GM12878 (cell line): ENCODE measurements around the gene MTHFD1L. TPM values are rescaled to one million over a fixed set of nuclear protein-coding genes. Genes with fewer than 3 reads are reported as not detected.

ENCODE experiments used
- ATAC-seq: fragments of 200-7000 bp; cut with Tn5 transposase; 3 replicates; pipeline ENCODE4 v1.9.1; 2020; ENCODE audit warnings: mild to moderate bottlenecking, moderate library complexity
- BruUV-seq: library from RNA; stranded (reverse); fragments of 400-500 nt; replicated peaks from 2 replicates; lab custom pipeline; 2021; lab: Mats Ljungman, UMichigan
- CTCF ChIA-PET: fragments of 300-600 bp; sonication (Branson Sonifier 250); formaldehyde crosslinking; extraction: SDS; loops from one replicate; lab custom pipeline; 2021; ENCODE audit warnings: inconsistent platforms; lab: Yijun Ruan, JAX
- POLR2A ChIA-PET: fragments of 350-600 bp; formaldehyde crosslinking; extraction: SDS; loops from one replicate; lab custom pipeline; 2021; ENCODE audit warnings: inconsistent platforms; lab: Charles Lee
- RAD21 ChIA-PET: fragments of 300-600 bp; sonication (Branson Sonifier 250); formaldehyde crosslinking; loops from one replicate; lab custom pipeline; 2023; ENCODE audit warnings: antibody characterized with exemption; ENCODE audit not compliant: unreplicated experiment; lab: Charles Lee
- SMC1A ChIA-PET: fragments of 300-600 bp; sonication (Branson Sonifier 250); formaldehyde crosslinking; loops from one replicate; lab custom pipeline; 2023; ENCODE audit not compliant: unreplicated experiment, uncharacterized antibody; lab: Charles Lee
- DNase-seq: peaks from one replicate; pipeline ENCODE4 v3.0.0-alpha.2; 2011; ENCODE audit warnings: low read depth, low spot score
- FAIRE-seq: peaks from 3 replicates; lab custom pipeline; 2011; peaks lifted over from hg19 to GRCh38; lab: Jason Lieb, UNC
- H2AFZ ChIP-seq: 2 replicates; pipeline ENCODE4 v1.6.0; 2011; ENCODE audit warnings: low read depth, low read length, control low read depth; ENCODE audit not compliant: control insufficient read depth
- H3K27ac ChIP-seq: 2 replicates; pipeline ENCODE4 v1.5.1; 2011; ENCODE audit warnings: control low read depth; ENCODE audit not compliant: control insufficient read depth, insufficient read depth
- H3K27me3 ChIP-seq, 2 experiments: replicated peaks in 1 of 2; 2 replicates each; pipeline versions ENCODE4 v1.6.0 to v1.6.1; 2011; ENCODE audit warnings: low read length in 1 of 2; ENCODE audit not compliant: control insufficient read depth in 2 of 2, insufficient read depth in 2 of 2
- H3K36me3 ChIP-seq, 2 experiments: 2 replicates each; pipeline ENCODE4 v1.5.1; 2011; ENCODE audit warnings: low read length in 1 of 2; ENCODE audit not compliant: control insufficient read depth in 2 of 2, insufficient read depth in 2 of 2
- H3K4me1 ChIP-seq: 2 replicates; pipeline ENCODE4 v1.6.1; 2011; ENCODE audit warnings: mild to moderate bottlenecking, low read length, moderate library complexity, mixed read lengths; ENCODE audit not compliant: control insufficient read depth, insufficient read depth
- H3K4me2 ChIP-seq: 2 replicates; pipeline ENCODE4 v1.6.0; 2011; ENCODE audit warnings: control low read depth; ENCODE audit not compliant: control insufficient read depth, insufficient read depth
- H3K4me3 ChIP-seq: fragments of 200-600 bp; sonication (generic); 2 replicates; pipeline ENCODE4 v1.5.1; 2016
- H3K79me2 ChIP-seq: 2 replicates; pipeline ENCODE4 v1.6.0; 2011; ENCODE audit warnings: low read length; ENCODE audit not compliant: control insufficient read depth, insufficient read depth
- H3K9ac ChIP-seq: 2 replicates; pipeline ENCODE4 v1.8.0; 2011; ENCODE audit warnings: low read length, control low read depth, mixed read lengths; ENCODE audit not compliant: control insufficient read depth, insufficient read depth
- H3K9me3 ChIP-seq: replicated peaks from 3 replicates; pipeline ENCODE4 v1.5.1; 2011; ENCODE audit warnings: mild to moderate bottlenecking, low read length; ENCODE audit not compliant: control insufficient read depth, insufficient read depth
- H4K20me1 ChIP-seq: 2 replicates; pipeline ENCODE4 v1.6.0; 2011; ENCODE audit not compliant: control insufficient read depth, insufficient read depth
- CBX5 ChIP-seq: sonication (generic); IDR thresholded peaks from 2 replicates; pipeline ENCODE4 v1.6.1; 2016; ENCODE audit warnings: low read depth, moderate library complexity, mild to moderate bottlenecking, inconsistent platforms
- CHD1 ChIP-seq: IDR thresholded peaks from 2 replicates; pipeline ENCODE4 v1.6.1; 2012; ENCODE audit warnings: low read depth, low read length, improper control_type of control experiment
- NFIC ChIP-seq: IDR thresholded peaks from 2 replicates; pipeline ENCODE4 v1.6.1; 2012; ENCODE audit warnings: low read depth, mild to moderate bottlenecking, inconsistent platforms, low read length, moderate library complexity
- POLR2AphosphoS2 ChIP-seq: IDR thresholded peaks from 2 replicates; pipeline ENCODE4 v1.6.1; 2011; ENCODE audit warnings: low read depth, mild to moderate bottlenecking, low read length, improper control_type of control experiment, moderate library complexity
- RAD51 ChIP-seq: fragments of 450-650 bp; IDR thresholded peaks from 2 replicates; pipeline ENCODE4 v1.6.1; 2016; ENCODE audit warnings: moderate library complexity, mild to moderate bottlenecking, inconsistent platforms
- RFX5 ChIP-seq: IDR thresholded peaks from 2 replicates; pipeline ENCODE4 v1.6.1; 2011; ENCODE audit warnings: low read depth, low read length, improper control_type of control experiment
- SREBF1 ChIP-seq: IDR thresholded peaks from 2 replicates; pipeline ENCODE4 v1.6.1; 2012; ENCODE audit warnings: mild to moderate bottlenecking, low read length
- SREBF2 ChIP-seq: IDR thresholded peaks from 2 replicates; pipeline ENCODE4 v1.6.1; 2012; ENCODE audit warnings: mild to moderate bottlenecking, low read length
- SRF ChIP-seq, 2 experiments: IDR thresholded peaks; 2 replicates each; pipeline ENCODE4 v1.6.1; 2011; ENCODE audit warnings: low read depth in 2 of 2, low read length in 2 of 2, mild to moderate bottlenecking in 1 of 2, moderate library complexity in 1 of 2
- SUPT20H ChIP-seq: IDR thresholded peaks from 2 replicates; pipeline ENCODE4 v1.6.1; 2011; ENCODE audit warnings: low read depth, mild to moderate bottlenecking, low read length, moderate library complexity, borderline replicate concordance; ENCODE audit not compliant: control insufficient read depth
- SUZ12 ChIP-seq: fragments of 200-600 bp; sonication (generic); IDR thresholded peaks from one replicate; pipeline ENCODE4 v1.6.1; 2018; ENCODE audit warnings: antibody characterized with exemption, mild to moderate bottlenecking; ENCODE audit not compliant: unreplicated experiment
- TCF7 ChIP-seq: IDR thresholded peaks from 2 replicates; pipeline ENCODE4 v1.6.1; 2014; ENCODE audit warnings: antibody characterized with exemption, borderline replicate concordance
- YBX1 ChIP-seq: fragments of 450-650 bp; IDR thresholded peaks from 2 replicates; pipeline ENCODE4 v1.6.1; 2016; ENCODE audit warnings: antibody characterized with exemption
- WGBS: methylation state at CpG from one replicate; pipeline ENCODE4 v1.1.6; 2016; ENCODE audit warnings: low lambda C conversion rate; ENCODE audit not compliant: insufficient replicate concordance, insufficient coverage; ENCODE audit errors: missing lambda C conversion rate; 5-methylcytosine and 5-hydroxymethylcytosine counted together
- in situ Hi-C: fragments of 300-500 bp; cut with MboI; formaldehyde crosslinking; loops from 9 replicates; pipeline ENCODE4 v1.14.3; 2018; ENCODE audit warnings: mixed read lengths
- intact Hi-C: fragments of 100-400 bp; cut with micrococcal nuclease; formaldehyde crosslinking; loops from one replicate; pipeline ENCODE4 v1.14.2; 2022; ENCODE audit not compliant: unreplicated experiment
- polyA plus RNA-seq, 11 experiments: library from polyadenylated mRNA; depleted of rRNA in 4 of 11; unstranded in 6 of 11; stranded (reverse) in 5 of 11; fragments of >200 nt; fragmentation: Nextera tagmentation in 4 of 11; fragmentation: Illumina TruSeq in 1 of 11; extraction: Ambion mirVana in 4 of 11; extraction: Trizol in 1 of 11; gene quantifications; 1 replicate in 1 of 11; 2 replicates in 10 of 11; pipeline versions ENCODE4 v1.2.1 to v1.2.3, GENCODE V29; 2011 to 2016; ENCODE audit warnings: inconsistent platforms in 2 of 11, missing spikeins in 2 of 11, low read depth in 1 of 11
- total RNA-seq, 4 experiments: library from RNA; depleted of rRNA in 3 of 4; stranded (reverse); fragments of >200 nt in 3 of 4; fragmentation: Illumina TruSeq in 1 of 4; extraction: Trizol in 1 of 4; gene quantifications; 2 replicates each; pipeline versions ENCODE4 v1.2.1 to v1.2.3, GENCODE V29; 2013 to 2021
- TF ChIP-seq, protein P1 (sequence below): fragments of 450-650 bp; IDR thresholded peaks from 2 replicates; pipeline ENCODE4 v1.6.1; 2017; ENCODE audit warnings: mild to moderate bottlenecking, low read depth, inconsistent platforms; ENCODE audit not compliant: poor library complexity, severe bottlenecking
- TF ChIP-seq, protein P2 (sequence below): fragments of 450-650 bp; IDR thresholded peaks from 2 replicates; pipeline ENCODE4 v1.6.1; 2014; ENCODE audit warnings: mild to moderate bottlenecking

Gene MTHFD1L
- total and polyA plus RNA-seq, 10 of the 15 experiments (the other 5 are each of a cell fraction or from before 2014, with no cell fraction given), result 11.7 to 75.5 (median 28.8) TPM

DNA sequence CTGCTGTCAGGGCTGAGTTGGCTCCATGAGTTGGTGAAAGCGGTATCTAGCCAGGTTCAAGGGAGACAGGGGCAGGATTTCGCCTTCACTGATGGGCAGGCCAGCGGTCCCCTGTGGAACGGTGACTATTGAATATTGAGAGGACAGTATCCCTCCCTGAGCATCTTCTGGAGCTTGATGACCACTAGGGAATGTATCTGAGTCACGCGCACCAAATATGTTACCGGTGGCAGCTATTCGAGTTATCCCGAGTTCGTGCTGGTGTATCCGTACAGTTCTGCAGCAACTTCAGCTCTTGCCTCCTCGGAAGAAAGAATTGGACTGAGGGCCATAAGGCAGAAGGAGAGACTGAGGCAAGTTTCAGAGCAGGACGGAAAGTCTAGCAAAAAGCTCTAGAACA is 24.8 kb downstream of the MTHFD1L start:
- Histone ChIP-seq H3K79me2 (no peaks in the 10 kb centered on the region), H3K4me1 (peaks cover 26% of the 10 kb centered on the region), H3K36me3 (peaks cover 7 to 17% of the 10 kb centered on the region in 2 experiments), H3K4me2 (no peak overlapping the region), H3K9ac (no peak overlapping the region), H3K27ac (no peak overlapping the region), H4K20me1 (no peaks in the 10 kb centered on the region), H3K4me3 (no peak overlapping the region), H3K27me3 (no peaks in the 10 kb centered on the region), H2AFZ (no peak overlapping the region), H3K9me3 (no peaks in the 10 kb centered on the region)
- in situ Hi-C loops, result loop anchor here (5.0 kb wide), 1 partner anchor 437 kb away; no protein-coding TSS in a partner anchor
- 94% methylated on average over 13 of the region's 13 CpGs for WGBS
- BruUV-seq, result no TSS peak
- ChIA-PET RAD21 (interaction anchor here (0.7 to 8.0 kb wide), 4 partner anchors 124 to 445 kb away, joined by 3 to 180 read pairs (median 19); no protein-coding TSS in a partner anchor), CTCF (interaction anchor here (0.7 to 16.6 kb wide), 14 partner anchors 12 to 1467 kb away, joined by 3 to 369 read pairs (median 4); partner anchors contain the start of gene MTHFD1L), SMC1A (interaction anchor here (0.6 to 11.4 kb wide), 8 partner anchors 10 to 516 kb away, joined by 3 to 200 read pairs (median 6); no protein-coding TSS in a partner anchor), POLR2A (interaction anchor here (1.2 kb wide), 1 partner anchor 434 kb away, joined by 3 read pairs; no protein-coding TSS in a partner anchor)
- DNase-seq (no peak), ATAC-seq (no peak), FAIRE-seq (no peak)
- intact Hi-C loops, result loop anchor here (5.0 to 10.0 kb wide), 2 partner anchors 122 to 564 kb away; partner anchors contain the start of gene RMND1
- TF ChIP-seq, protein P1, sequence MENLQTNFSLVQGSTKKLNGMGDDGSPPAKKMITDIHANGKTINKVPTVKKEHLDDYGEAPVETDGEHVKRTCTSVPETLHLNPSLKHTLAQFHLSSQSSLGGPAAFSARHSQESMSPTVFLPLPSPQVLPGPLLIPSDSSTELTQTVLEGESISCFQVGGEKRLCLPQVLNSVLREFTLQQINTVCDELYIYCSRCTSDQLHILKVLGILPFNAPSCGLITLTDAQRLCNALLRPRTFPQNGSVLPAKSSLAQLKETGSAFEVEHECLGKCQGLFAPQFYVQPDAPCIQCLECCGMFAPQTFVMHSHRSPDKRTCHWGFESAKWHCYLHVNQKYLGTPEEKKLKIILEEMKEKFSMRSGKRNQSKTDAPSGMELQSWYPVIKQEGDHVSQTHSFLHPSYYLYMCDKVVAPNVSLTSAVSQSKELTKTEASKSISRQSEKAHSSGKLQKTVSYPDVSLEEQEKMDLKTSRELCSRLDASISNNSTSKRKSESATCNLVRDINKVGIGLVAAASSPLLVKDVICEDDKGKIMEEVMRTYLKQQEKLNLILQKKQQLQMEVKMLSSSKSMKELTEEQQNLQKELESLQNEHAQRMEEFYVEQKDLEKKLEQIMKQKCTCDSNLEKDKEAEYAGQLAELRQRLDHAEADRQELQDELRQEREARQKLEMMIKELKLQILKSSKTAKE, result no peak
- no peak for TF ChIP-seq SREBF1
- no peak for TF ChIP-seq SRF (IDR thresholded peaks at IDR 0.05; ENCODE audit: low read depth in 2 of 2, low read length in 2 of 2)
- no peak for TF ChIP-seq RFX5
- no peak for TF ChIP-seq TCF7
- TF ChIP-seq, protein P2, sequence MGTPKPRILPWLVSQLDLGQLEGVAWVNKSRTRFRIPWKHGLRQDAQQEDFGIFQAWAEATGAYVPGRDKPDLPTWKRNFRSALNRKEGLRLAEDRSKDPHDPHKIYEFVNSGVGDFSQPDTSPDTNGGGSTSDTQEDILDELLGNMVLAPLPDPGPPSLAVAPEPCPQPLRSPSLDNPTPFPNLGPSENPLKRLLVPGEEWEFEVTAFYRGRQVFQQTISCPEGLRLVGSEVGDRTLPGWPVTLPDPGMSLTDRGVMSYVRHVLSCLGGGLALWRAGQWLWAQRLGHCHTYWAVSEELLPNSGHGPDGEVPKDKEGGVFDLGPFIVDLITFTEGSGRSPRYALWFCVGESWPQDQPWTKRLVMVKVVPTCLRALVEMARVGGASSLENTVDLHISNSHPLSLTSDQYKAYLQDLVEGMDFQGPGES, result no peak
- TF ChIP-seq SUZ12, result no peak
- no peak for TF ChIP-seq YBX1
- no peak for TF ChIP-seq RAD51
- TF ChIP-seq POLR2AphosphoS2, result no peak
- no peak for TF ChIP-seq NFIC
- TF ChIP-seq SUPT20H, result no peak
- no peak for TF ChIP-seq CHD1
- TF ChIP-seq CBX5, result no peak
- no peak for TF ChIP-seq SREBF2
